MM.1S (cell line): ENCODE data around the gene C1orf185.

Experiments
- DNase-seq: peaks from one replicate; pipeline ENCODE4 v3.0.0-alpha.2; 2015
- H2AFZ ChIP-seq: fragments of 300-600 bp; sonication (generic); 2 replicates; pipeline ENCODE4 v1.6.0; 2016; ENCODE audit warnings: antibody characterized with exemption, low read length
- H3F3A ChIP-seq: fragments of 300-600 bp; sonication (generic); 2 replicates; pipeline ENCODE4 v1.6.1; 2016; ENCODE audit warnings: mild to moderate bottlenecking, antibody characterized with exemption, low read length, moderate library complexity, mixed read lengths; ENCODE audit not compliant: insufficient read depth
- H3K27ac ChIP-seq: fragments of 300-600 bp; sonication (generic); 2 replicates; pipeline ENCODE4 v1.5.1; 2016; ENCODE audit warnings: mild to moderate bottlenecking, low read length
- H3K27me3 ChIP-seq: fragments of 300-600 bp; sonication (generic); replicated peaks from 2 replicates; pipeline ENCODE4 v1.6.0; 2016; ENCODE audit warnings: low read length; ENCODE audit not compliant: insufficient read depth
- H3K36me3 ChIP-seq: fragments of 300-600 bp; sonication (generic); replicated peaks from 2 replicates; pipeline ENCODE4 v1.6.1; 2016; ENCODE audit warnings: mild to moderate bottlenecking, low read length, mixed read lengths; ENCODE audit not compliant: insufficient read depth
- H3K4me1 ChIP-seq: fragments of 300-600 bp; sonication (generic); 2 replicates; pipeline ENCODE4 v1.6.1; 2016; ENCODE audit warnings: low read length, mixed read lengths
- H3K4me2 ChIP-seq: fragments of 300-600 bp; sonication (generic); 2 replicates; pipeline ENCODE4 v1.6.0; 2016; ENCODE audit warnings: low read depth, low read length
- H3K4me3 ChIP-seq: fragments of 300-600 bp; sonication (generic); 2 replicates; pipeline ENCODE4 v1.5.1; 2016; ENCODE audit warnings: low read length, mixed read lengths
- H3K79me2 ChIP-seq: fragments of 300-600 bp; sonication (generic); 2 replicates; pipeline ENCODE4 v1.6.1; 2016; ENCODE audit warnings: mixed run types, low read length, mixed read lengths
- H3K9ac ChIP-seq: fragments of 300-600 bp; sonication (generic); 2 replicates; pipeline ENCODE4 v1.6.1; 2016; ENCODE audit warnings: low read length, mixed read lengths
- H3K9me2 ChIP-seq: fragments of 300-600 bp; sonication (generic); replicated peaks from 2 replicates; pipeline ENCODE4 v1.6.1; 2016; ENCODE audit warnings: mild to moderate bottlenecking, low read length, mixed read lengths; ENCODE audit not compliant: insufficient read depth
- H3K9me3 ChIP-seq: fragments of 300-600 bp; sonication (generic); replicated peaks from 2 replicates; pipeline ENCODE4 v1.6.1; 2016; ENCODE audit warnings: mild to moderate bottlenecking, low read length, mixed read lengths; ENCODE audit not compliant: insufficient read depth
- H4K20me1 ChIP-seq: fragments of 300-600 bp; sonication (generic); 2 replicates; pipeline ENCODE4 v1.6.1; 2016; ENCODE audit warnings: mild to moderate bottlenecking, low read length, moderate library complexity, mixed read lengths; ENCODE audit not compliant: insufficient read depth
- CTCF ChIP-seq: fragments of 300-600 bp; sonication (generic); IDR thresholded peaks from 2 replicates; pipeline ENCODE4 v1.5.1; 2016; ENCODE audit warnings: antibody characterized with exemption, low read length, mixed read lengths
- EZH2 ChIP-seq: fragments of 300-600 bp; sonication (generic); optimal IDR thresholded peaks from 2 replicates; pipeline ENCODE3; 2017; ENCODE audit warnings: low read depth, mild to moderate bottlenecking, antibody characterized with exemption, low read length, mixed read lengths
- EZH2phosphoT487 ChIP-seq: fragments of 300-600 bp; sonication (generic); IDR thresholded peaks from 2 replicates; pipeline ENCODE4 v1.6.1; 2018; ENCODE audit warnings: antibody characterized with exemption, low read length

C1orf185 gene

GRCh38 chr1:51101976-51102375 lies at the start of gene C1orf185:
Gene C1orf185 (plus strand): TSS chr1:51102228. CDS start chr1:51102234, 6 bp downstream.
- no peak within 1 kb of the TSS for H3K4me2 ChIP-seq
- H3K27me3 ChIP-seq: no peaks in the 10 kb centered on the region
- H3K4me1 ChIP-seq: peaks cover 12% of the 10 kb centered on the region
- H3K27ac ChIP-seq: peak within 1 kb of the TSS; percentile 77; the same call in 1 of the 2 replicates
- no peaks in the 10 kb centered on the region for H3K9me3 ChIP-seq
- TF ChIP-seq EZH2phosphoT487 (no peak), CTCF (no peak), EZH2 (no peak)
- peaks cover 5% of the 10 kb centered on the region for H3F3A ChIP-seq
- no peaks in the 10 kb centered on the region for H4K20me1 ChIP-seq
- H3K79me2 ChIP-seq: no peaks in the 10 kb centered on the region
- DNase-seq: no peak
- no peak within 1 kb of the TSS for H3K4me3 ChIP-seq
- no peak within 1 kb of the TSS for H2AFZ ChIP-seq
- H3K9ac ChIP-seq: no peak within 1 kb of the TSS
- no peaks in the 10 kb centered on the region for H3K36me3 ChIP-seq
- H3K9me2 ChIP-seq: no peaks in the 10 kb centered on the region

- Histone ChIP-seq H3K4me2 (no peak overlapping the region), H3K79me2 (no peaks in the 10 kb centered on the region), H3K4me1 (no peaks in the 10 kb centered on the region), H3K36me3 (no peaks in the 10 kb centered on the region), H3K27me3 (no peaks in the 10 kb centered on the region), H3K4me3 (no peak overlapping the region), H3K9ac (no peak overlapping the region), H3K9me2 (no peaks in the 10 kb centered on the region), H4K20me1 (no peaks in the 10 kb centered on the region), H3F3A (no peaks in the 10 kb centered on the region), H2AFZ (no peak overlapping the region), H3K9me3 (no peaks in the 10 kb centered on the region), H3K27ac (no peak overlapping the region)
- TF ChIP-seq CTCF: peak; percentile 34
- TF ChIP-seq EZH2: no peak
- no peak for DNase-seq
Measured at GRCh38 chr1:51058858-51059257, 43.2 kb upstream of the C1orf185 start.

GRCh38 chr1:51061231-51061918 lies 40.7 kb upstream of the C1orf185 start:
- no peaks in the 10 kb centered on the region for H3K27me3 ChIP-seq
- no peaks in the 10 kb centered on the region for H3K79me2 ChIP-seq
- H3K27ac ChIP-seq: no peak overlapping the region
- DNase-seq: no peak
- TF ChIP-seq EZH2 (no peak), EZH2phosphoT487 (no peak), CTCF (no peak)
- no peak overlapping the region for H3K9ac ChIP-seq
- no peaks in the 10 kb centered on the region for H4K20me1 ChIP-seq
- no peak overlapping the region for H3K4me2 ChIP-seq
- no peaks in the 10 kb centered on the region for H3K36me3 ChIP-seq
- no peaks in the 10 kb centered on the region for H3K9me2 ChIP-seq
- H3K9me3 ChIP-seq: no peaks in the 10 kb centered on the region
- H3F3A ChIP-seq: no peaks in the 10 kb centered on the region
- no peak overlapping the region for H2AFZ ChIP-seq
- no peak overlapping the region for H3K4me3 ChIP-seq
- H3K4me1 ChIP-seq: no peaks in the 10 kb centered on the region
